ENCODE measurements around the gene ARHGAP44. TPM values are rescaled to one million over a fixed set of nuclear protein-coding genes. Genes with fewer than 3 reads are reported as not detected.

The ARHGAP44 gene
- total RNA-seq, 1 donor from 2014 or later = 39.0 TPM

DNA sequence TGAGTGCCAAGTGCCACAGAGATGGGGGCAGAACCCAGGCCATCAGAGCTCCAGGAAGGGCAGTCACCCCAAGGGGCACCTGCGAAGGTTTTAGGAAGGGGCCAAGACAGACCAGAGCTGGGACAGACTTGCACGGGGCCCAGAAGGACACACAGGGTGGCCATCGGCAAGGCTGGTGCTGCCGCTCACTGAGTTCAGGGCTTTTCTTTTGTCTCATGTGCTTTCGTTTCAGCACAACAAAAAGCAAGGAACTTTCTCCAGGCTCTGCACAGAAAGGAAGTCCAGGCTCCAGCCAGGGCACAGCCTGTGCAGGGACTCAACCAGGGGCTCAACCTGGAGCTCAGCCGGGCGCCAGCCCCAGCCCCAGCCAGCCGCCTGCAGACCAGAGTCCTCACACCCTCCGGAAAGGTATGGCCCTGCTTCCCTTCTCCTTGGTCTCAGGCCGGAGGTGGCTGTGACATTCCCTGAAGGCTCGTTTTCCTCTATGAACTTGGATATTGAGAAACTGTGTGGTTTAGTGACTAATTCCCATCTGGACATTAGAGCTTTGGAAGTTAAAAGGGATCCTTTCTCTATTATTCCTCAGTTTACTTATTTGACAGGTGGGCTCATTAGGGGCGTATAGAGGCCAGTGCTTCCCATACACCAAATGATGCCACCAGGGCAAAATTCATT lies 190.7 kb downstream of the ARHGAP44 start:
- TF ChIP-seq, protein P1, sequence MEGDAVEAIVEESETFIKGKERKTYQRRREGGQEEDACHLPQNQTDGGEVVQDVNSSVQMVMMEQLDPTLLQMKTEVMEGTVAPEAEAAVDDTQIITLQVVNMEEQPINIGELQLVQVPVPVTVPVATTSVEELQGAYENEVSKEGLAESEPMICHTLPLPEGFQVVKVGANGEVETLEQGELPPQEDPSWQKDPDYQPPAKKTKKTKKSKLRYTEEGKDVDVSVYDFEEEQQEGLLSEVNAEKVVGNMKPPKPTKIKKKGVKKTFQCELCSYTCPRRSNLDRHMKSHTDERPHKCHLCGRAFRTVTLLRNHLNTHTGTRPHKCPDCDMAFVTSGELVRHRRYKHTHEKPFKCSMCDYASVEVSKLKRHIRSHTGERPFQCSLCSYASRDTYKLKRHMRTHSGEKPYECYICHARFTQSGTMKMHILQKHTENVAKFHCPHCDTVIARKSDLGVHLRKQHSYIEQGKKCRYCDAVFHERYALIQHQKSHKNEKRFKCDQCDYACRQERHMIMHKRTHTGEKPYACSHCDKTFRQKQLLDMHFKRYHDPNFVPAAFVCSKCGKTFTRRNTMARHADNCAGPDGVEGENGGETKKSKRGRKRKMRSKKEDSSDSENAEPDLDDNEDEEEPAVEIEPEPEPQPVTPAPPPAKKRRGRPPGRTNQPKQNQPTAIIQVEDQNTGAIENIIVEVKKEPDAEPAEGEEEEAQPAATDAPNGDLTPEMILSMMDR (IDR thresholded peaks at IDR 0.05) = no peak

DNA sequence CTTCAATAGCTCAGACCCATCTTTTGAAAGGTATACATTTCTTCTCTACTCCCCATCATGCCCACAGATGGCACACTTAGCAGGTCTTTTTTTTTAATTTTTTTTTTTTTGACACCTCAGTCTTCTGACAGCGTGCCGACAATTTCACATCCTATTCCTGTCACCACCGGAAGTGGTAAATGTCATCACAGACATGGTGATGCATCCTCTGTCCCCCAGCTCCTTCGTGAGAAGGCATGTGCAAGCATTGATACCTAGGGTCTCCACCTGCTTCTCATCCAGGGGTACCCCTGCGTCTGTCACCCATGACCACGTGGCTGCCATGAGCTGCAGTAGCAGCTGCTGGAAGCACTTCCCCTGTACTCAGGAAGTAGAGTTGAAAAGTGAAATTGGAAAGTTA lies 192.9 kb downstream of the ARHGAP44 start:
- Histone ChIP-seq H3K4me1 (no peaks in the 10 kb centered on the region), H3K36me3 (no peaks in the 10 kb centered on the region), H3K4me3 (no peak overlapping the region), H3K27me3 (ENCODE audit: low read depth) (no peaks in the 10 kb centered on the region), H3K9me3 (no peaks in the 10 kb centered on the region), H3K27ac (no peak overlapping the region)
- intact Hi-C loops (cut with DNase I) = no loop called here
- DNase-seq (no peak), ATAC-seq (no peak)
- TF ChIP-seq, protein P1 (IDR thresholded peaks at IDR 0.05) = no peak

More for the DNA sequence above, 190.7 kb downstream of the ARHGAP44 start:
- Histone ChIP-seq H3K27ac (no peak overlapping the region), H3K27me3 (ENCODE audit: low read depth) (no peaks in the 10 kb centered on the region), H3K4me1 (no peaks in the 10 kb centered on the region), H3K9me3 (no peaks in the 10 kb centered on the region), H3K36me3 (no peaks in the 10 kb centered on the region), H3K4me3 (no peak overlapping the region)
- no peak for DNase-seq
- intact Hi-C loops (cut with DNase I) = no loop called here
- ATAC-seq = no peak

DNA sequence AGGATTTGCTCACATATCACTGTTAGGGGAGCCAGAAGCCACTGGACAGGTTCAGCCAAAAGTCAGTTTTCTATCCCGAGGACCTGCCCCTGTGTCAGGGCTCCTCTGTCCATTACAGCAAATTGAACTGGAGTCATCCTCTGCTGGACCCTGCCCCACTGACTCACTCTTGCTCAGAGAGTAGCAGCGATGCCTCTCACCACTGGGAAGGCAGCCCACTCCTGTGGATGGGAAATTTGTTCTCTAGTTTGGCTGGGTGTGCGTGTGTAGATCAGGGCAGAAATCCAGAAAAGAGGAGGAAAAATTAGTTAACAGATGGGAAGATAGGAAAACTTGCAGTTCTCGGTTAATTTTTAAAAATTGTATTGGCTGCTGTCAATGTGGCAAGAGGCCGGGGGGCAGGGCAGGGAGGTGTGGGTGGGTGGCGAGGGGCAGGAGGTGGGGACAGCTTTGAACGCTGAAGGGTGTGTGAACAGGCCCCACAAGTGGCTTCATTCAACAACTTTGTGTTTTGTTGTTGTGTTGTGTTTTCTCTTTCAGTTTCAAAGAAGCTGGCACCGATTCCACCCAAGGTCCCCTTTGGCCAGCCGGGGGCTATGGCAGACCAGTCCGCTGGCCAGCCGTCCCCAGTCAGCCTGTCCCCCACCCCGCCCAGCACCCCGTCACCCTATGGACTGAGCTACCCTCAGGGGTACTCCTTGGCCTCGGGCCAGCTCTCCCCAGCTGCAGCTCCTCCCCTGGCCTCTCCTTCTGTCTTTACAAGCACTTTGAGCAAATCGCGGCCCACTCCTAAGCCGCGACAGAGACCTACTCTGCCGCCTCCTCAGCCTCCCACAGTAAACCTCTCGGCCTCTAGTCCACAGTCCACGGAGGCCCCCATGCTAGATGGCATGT lies 194.9 kb downstream of the ARHGAP44 start:
- no peak for DNase-seq
- H3K36me3 ChIP-seq = no peaks in the 10 kb centered on the region
- no peak overlapping the region for H3K4me3 ChIP-seq

DNA sequence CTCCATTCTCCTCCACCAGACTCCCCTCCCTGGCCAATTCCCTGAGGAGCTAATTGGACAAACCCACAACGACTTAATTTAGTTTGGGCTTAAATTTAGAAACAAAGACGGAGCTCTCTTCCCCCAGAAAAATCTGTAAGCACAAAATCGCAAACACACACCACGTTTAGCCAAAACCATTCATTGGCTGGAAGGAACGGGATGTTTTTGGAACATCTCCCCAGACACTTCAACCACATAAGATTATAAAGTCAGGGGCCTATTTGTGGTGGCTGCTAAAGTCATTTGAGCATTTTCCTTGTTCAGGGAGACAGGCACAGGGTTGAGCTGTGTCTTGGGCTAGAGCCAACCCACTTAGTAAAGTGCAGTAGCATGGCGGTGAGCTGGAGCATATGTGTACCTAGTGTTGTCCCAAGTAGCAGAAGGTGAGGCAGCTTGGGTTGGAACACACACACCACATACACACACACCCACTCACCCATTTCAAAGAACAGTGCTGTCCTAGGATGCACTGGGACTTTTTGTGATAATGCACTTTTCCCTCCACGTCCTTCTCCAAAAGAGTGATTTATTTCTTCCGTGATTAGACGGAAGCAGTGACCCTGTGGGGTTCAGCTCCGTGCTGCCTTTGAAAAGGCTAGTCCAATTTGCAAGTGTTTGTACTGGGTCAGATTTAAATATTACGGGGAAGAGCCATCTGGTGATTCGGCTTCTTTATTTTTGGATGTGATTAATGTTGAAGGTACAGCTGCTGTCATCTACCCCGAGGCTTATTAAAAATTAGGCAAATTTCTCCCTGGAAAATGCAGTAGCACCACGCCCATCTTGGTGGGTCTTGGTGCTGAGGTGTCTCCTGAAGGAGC lies 196.4 kb downstream of the ARHGAP44 start:
- DNase-seq (no peak), ATAC-seq (no peak)
- Histone ChIP-seq H3K27ac (no peak overlapping the region), H3K4me1 (no peaks in the 10 kb centered on the region), H3K27me3 (ENCODE audit: low read depth) (no peaks in the 10 kb centered on the region), H3K9me3 (no peaks in the 10 kb centered on the region), H3K4me3 (no peak overlapping the region), H3K36me3 (peaks cover 10% of the 10 kb centered on the region)
- TF ChIP-seq, protein P1 (IDR thresholded peaks at IDR 0.05) = no peak
- intact Hi-C loops (cut with DNase I) = no loop called here

More for the DNA sequence above, 194.9 kb downstream of the ARHGAP44 start:
- ATAC-seq = peak; percentile 49 to 55
- TF ChIP-seq, protein P1 (IDR thresholded peaks at IDR 0.05) = no peak
- no peaks in the 10 kb centered on the region for H3K27me3 ChIP-seq (ENCODE audit: low read depth)
- H3K27ac ChIP-seq = no peak overlapping the region
- no peaks in the 10 kb centered on the region for H3K4me1 ChIP-seq
- intact Hi-C loops (cut with DNase I) = no loop called here
- H3K9me3 ChIP-seq = no peaks in the 10 kb centered on the region

DNA sequence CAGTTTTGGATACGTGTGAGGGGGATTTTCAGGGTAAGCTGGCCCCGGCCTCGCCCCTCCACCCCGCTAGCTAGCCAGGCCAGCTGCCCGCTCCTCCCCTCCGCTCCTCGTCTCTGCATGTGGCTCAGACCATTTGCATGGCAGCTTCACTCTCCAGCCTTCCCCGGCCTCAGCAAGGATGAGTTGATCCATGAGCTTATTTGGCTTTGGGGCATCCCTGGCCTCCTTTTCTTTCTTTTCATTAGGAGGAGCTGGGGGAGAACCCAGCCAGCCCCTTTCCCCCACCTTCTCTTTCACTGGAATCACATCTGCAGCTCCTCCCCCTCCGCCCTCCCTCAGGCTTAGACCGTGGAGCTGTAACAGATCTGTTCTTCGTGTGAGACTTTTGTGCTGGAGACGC lies 197.8 kb downstream of the ARHGAP44 start:
- Histone ChIP-seq H3K36me3 (peaks cover 25% of the 10 kb centered on the region), H3K4me1 (no peaks in the 10 kb centered on the region), H3K27ac (no peak overlapping the region), H3K9me3 (no peaks in the 10 kb centered on the region), H3K4me3 (no peak overlapping the region), H3K27me3 (ENCODE audit: low read depth) (no peaks in the 10 kb centered on the region)
- TF ChIP-seq, protein P1 (IDR thresholded peaks at IDR 0.05) = no peak
- ATAC-seq (no peak), DNase-seq (no peak)
- intact Hi-C loops (cut with DNase I) = no loop called here

Measured in lower lobe of right lung (tissue), 2 donors.